SK-N-SH (cell line): ENCODE data around the gene TMCO4. TPM values are rescaled to one million over a fixed set of nuclear protein-coding genes. Genes with fewer than 3 reads are reported as not detected.

ENCODE experiments used
- CTCF ChIA-PET: fragments of 300-600, 350-600 bp; formaldehyde crosslinking; extraction: SDS; loops from one replicate; lab custom pipeline; 2021; lab: Yijun Ruan, JAX
- POLR2A ChIA-PET: fragments of 350-600 bp; sonication (Branson Sonifier 250); formaldehyde crosslinking; extraction: SDS; loops from one replicate; lab custom pipeline; 2020; ENCODE audit warnings: antibody characterized with exemption, inconsistent platforms; lab: Yijun Ruan, JAX
- DNase-seq: peaks from one replicate; pipeline ENCODE4 v3.0.0; 2012
- H2AFZ ChIP-seq: fragments of 200-600 bp; sonication (generic); 2 replicates; pipeline ENCODE4 v1.8.1; 2016; ENCODE audit warnings: antibody characterized with exemption, mild to moderate bottlenecking, low read depth
- H3F3A ChIP-seq: fragments of 200-600 bp; sonication (generic); replicated peaks from 2 replicates; pipeline ENCODE3; 2016; ENCODE audit warnings: antibody characterized with exemption, mild to moderate bottlenecking; ENCODE audit not compliant: insufficient read depth
- H3K27ac ChIP-seq, 2 experiments: fragments of 200-500 bp in 1 of 2; fragments of 200-600 bp in 1 of 2; sonication (Bioruptor generic) in 1 of 2; sonication (generic), shearing (Covaris generic) in 1 of 2; 2 replicates each; pipeline versions ENCODE4 v1.5.1 to v1.6.1; 2014 to 2016; ENCODE audit warnings: low read depth in 2 of 2, inconsistent platforms in 1 of 2, low read length in 1 of 2, mild to moderate bottlenecking in 1 of 2, mixed read lengths in 1 of 2
- H3K27me3 ChIP-seq: fragments of 200-600 bp; sonication (generic), shearing (Covaris generic); 2 replicates; pipeline ENCODE4 v1.6.1; 2016; ENCODE audit warnings: mixed run types; ENCODE audit not compliant: insufficient read depth
- H3K36me3 ChIP-seq, 2 experiments: fragments of 200-500 bp in 1 of 2; fragments of 200-600 bp in 1 of 2; sonication (Bioruptor generic) in 1 of 2; sonication (generic) in 1 of 2; replicated peaks in 1 of 2; 2 replicates each; pipeline versions ENCODE3 to v1.5.1; 2014 to 2016; ENCODE audit warnings: low read length in 1 of 2, mild to moderate bottlenecking in 1 of 2; ENCODE audit not compliant: insufficient read depth in 2 of 2, control insufficient read depth in 1 of 2
- H3K4me1 ChIP-seq, 2 experiments: fragments of 200-500 bp in 1 of 2; fragments of 200-600 bp in 1 of 2; sonication (Bioruptor generic) in 1 of 2; sonication (generic), shearing (Covaris generic) in 1 of 2; 2 replicates each; pipeline versions ENCODE4 v1.5.1 to v1.6.1; 2014 to 2016; ENCODE audit warnings: low read depth in 1 of 2, low read length in 1 of 2, mixed run types in 1 of 2; ENCODE audit not compliant: insufficient read depth in 2 of 2, control insufficient read depth in 1 of 2
- H3K4me2 ChIP-seq: fragments of 200-600 bp; sonication (generic), shearing (Covaris generic); 2 replicates; pipeline ENCODE4 v1.6.1; 2017; ENCODE audit warnings: mixed run types
- H3K4me3 ChIP-seq, 2 experiments: fragments of 200-500 bp in 1 of 2; fragments of 200-600 bp in 1 of 2; sonication (Bioruptor generic) in 1 of 2; sonication (generic), shearing (Covaris generic) in 1 of 2; 2 replicates each; pipeline versions ENCODE4 v1.5.1 to v1.8.1; 2014 to 2016; ENCODE audit warnings: low read depth in 2 of 2, inconsistent platforms in 1 of 2, low read length in 1 of 2, mild to moderate bottlenecking in 1 of 2, mixed read lengths in 1 of 2, moderate library complexity in 1 of 2
- H3K79me2 ChIP-seq: fragments of 200-600 bp; sonication (generic); 2 replicates; pipeline ENCODE4 v1.8.1; 2017; ENCODE audit warnings: mild to moderate bottlenecking; ENCODE audit not compliant: insufficient read depth
- H3K9ac ChIP-seq: fragments of 200-600 bp; sonication (generic); 2 replicates; pipeline ENCODE4 v1.6.1; 2017; ENCODE audit warnings: mixed run types
- H3K9me2 ChIP-seq: fragments of 200-600 bp; sonication (generic); 2 replicates; pipeline ENCODE4 v1.6.1; 2017; ENCODE audit warnings: mixed run types
- H3K9me3 ChIP-seq: fragments of 200-600 bp; sonication (generic); 2 replicates; pipeline ENCODE4 v1.6.1; 2017; ENCODE audit warnings: mixed run types, mild to moderate bottlenecking, moderate library complexity
- H4K20me1 ChIP-seq: fragments of 200-600 bp; sonication (generic); 2 replicates; pipeline ENCODE4 v1.6.1; 2017; ENCODE audit warnings: mild to moderate bottlenecking, mixed run types; ENCODE audit not compliant: insufficient read depth
- CHD2 ChIP-seq: fragments of 150-350 bp; IDR thresholded peaks from 2 replicates; pipeline ENCODE4 v1.6.1; 2018; ENCODE audit warnings: low read length; ENCODE audit not compliant: partially characterized antibody
- FOXM1 ChIP-seq: IDR thresholded peaks from 2 replicates; pipeline ENCODE4 v1.4.0; 2012; ENCODE audit warnings: low read depth, mild to moderate bottlenecking
- GABPA ChIP-seq: IDR thresholded peaks from 2 replicates; pipeline ENCODE4 v1.4.0; 2012; ENCODE audit warnings: low read depth, mild to moderate bottlenecking
- MXI1 ChIP-seq: IDR thresholded peaks from 2 replicates; pipeline ENCODE4 v1.6.1; 2012; ENCODE audit warnings: mild to moderate bottlenecking, low read depth, low read length, improper control_type of control experiment
- NFIC ChIP-seq: IDR thresholded peaks from 2 replicates; pipeline ENCODE4 v1.4.0; 2012; ENCODE audit warnings: borderline replicate concordance
- RAD21 ChIP-seq: IDR thresholded peaks from 2 replicates; pipeline ENCODE4 v1.6.1; 2012; ENCODE audit warnings: mild to moderate bottlenecking, low read length
- YY1 ChIP-seq: IDR thresholded peaks from 2 replicates; pipeline ENCODE4 v1.4.0; 2012; ENCODE audit warnings: low read depth, mild to moderate bottlenecking
- WGBS: methylation state at CpG from one replicate; pipeline ENCODE4 v1.1.6; 2017; ENCODE audit warnings: low lambda C conversion rate; 5-methylcytosine and 5-hydroxymethylcytosine counted together
- polyA plus RNA-seq, 3 experiments: library from polyadenylated mRNA; depleted of rRNA; stranded (reverse); fragments of >200 nt; gene quantifications; 2 replicates each; pipeline ENCODE4 v1.2.3, GENCODE V29; 2012
- TF ChIP-seq, protein P1 (sequence below): IDR thresholded peaks from 2 replicates; pipeline ENCODE4 v1.6.1; 2012; ENCODE audit warnings: mild to moderate bottlenecking, low read depth, low read length, moderate library complexity
- TF ChIP-seq, protein P2 (sequence below): IDR thresholded peaks from 2 replicates; pipeline ENCODE4 v1.4.0; 2012; ENCODE audit warnings: low read depth, borderline replicate concordance
- TF ChIP-seq, protein P3 (sequence below): IDR thresholded peaks from 2 replicates; pipeline ENCODE4 v1.4.0; 2012; ENCODE audit warnings: low read depth, borderline replicate concordance
- TF ChIP-seq, protein P4 (sequence below): fragments of 150-350 bp; IDR thresholded peaks from 2 replicates; pipeline ENCODE4 v1.6.1; 2016; ENCODE audit warnings: mild to moderate bottlenecking, low read depth, low read length

Gene TMCO4
- polyA plus RNA-seq, 1 of the 3 experiments (the other 2 are of a cell fraction), result 4.2 TPM

DNA sequence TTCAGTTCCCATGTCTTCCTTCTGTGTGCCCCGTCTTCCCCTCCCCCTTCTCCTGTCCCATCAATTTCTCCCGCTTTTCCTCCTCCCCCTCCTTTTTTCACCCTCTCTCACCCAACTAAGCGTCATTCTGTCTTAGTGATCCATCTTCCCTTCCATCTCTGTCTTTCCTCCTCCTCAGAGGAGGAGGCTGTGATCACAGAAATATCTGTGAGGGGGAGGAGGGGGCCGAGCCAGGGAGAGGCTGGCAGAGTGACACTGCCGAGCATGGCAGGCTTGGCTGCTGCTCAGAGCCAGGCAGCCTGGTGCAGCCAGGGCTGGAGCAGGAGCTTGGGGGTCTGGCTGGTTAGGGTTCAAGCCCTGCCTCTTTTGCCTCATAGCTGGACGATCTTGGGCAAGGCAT is 127.5 kb downstream of the TMCO4 start:
- Histone ChIP-seq H3F3A (no peaks in the 10 kb centered on the region), H3K4me1 (no peaks in the 10 kb centered on the region), H3K4me3 (no peak overlapping the region), H3K27ac (no peak overlapping the region), H3K9me3 (no peaks in the 10 kb centered on the region), H3K9me2 (no peaks in the 10 kb centered on the region), H3K9ac (no peak overlapping the region), H3K36me3 (no peaks in the 10 kb centered on the region), H4K20me1 (no peaks in the 10 kb centered on the region), H3K79me2 (no peaks in the 10 kb centered on the region), H2AFZ (no peak overlapping the region), H3K4me2 (no peak overlapping the region), H3K27me3 (no peaks in the 10 kb centered on the region)
- DNase-seq, result no peak
- CTCF ChIA-PET, result interaction anchor here (0.8 to 33.1 kb wide), 4 partner anchors 9 to 36 kb away, joined by 3 to 553 read pairs (median 13); no protein-coding TSS in a partner anchor
- 60% methylated on average over 5 of the region's 6 CpGs for WGBS
- POLR2A ChIA-PET, result no interaction called here
- TF ChIP-seq MXI1 (no peak), NFIC (no peak)
- TF ChIP-seq, protein P1, sequence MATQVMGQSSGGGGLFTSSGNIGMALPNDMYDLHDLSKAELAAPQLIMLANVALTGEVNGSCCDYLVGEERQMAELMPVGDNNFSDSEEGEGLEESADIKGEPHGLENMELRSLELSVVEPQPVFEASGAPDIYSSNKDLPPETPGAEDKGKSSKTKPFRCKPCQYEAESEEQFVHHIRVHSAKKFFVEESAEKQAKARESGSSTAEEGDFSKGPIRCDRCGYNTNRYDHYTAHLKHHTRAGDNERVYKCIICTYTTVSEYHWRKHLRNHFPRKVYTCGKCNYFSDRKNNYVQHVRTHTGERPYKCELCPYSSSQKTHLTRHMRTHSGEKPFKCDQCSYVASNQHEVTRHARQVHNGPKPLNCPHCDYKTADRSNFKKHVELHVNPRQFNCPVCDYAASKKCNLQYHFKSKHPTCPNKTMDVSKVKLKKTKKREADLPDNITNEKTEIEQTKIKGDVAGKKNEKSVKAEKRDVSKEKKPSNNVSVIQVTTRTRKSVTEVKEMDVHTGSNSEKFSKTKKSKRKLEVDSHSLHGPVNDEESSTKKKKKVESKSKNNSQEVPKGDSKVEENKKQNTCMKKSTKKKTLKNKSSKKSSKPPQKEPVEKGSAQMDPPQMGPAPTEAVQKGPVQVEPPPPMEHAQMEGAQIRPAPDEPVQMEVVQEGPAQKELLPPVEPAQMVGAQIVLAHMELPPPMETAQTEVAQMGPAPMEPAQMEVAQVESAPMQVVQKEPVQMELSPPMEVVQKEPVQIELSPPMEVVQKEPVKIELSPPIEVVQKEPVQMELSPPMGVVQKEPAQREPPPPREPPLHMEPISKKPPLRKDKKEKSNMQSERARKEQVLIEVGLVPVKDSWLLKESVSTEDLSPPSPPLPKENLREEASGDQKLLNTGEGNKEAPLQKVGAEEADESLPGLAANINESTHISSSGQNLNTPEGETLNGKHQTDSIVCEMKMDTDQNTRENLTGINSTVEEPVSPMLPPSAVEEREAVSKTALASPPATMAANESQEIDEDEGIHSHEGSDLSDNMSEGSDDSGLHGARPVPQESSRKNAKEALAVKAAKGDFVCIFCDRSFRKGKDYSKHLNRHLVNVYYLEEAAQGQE, result no peak

DNA sequence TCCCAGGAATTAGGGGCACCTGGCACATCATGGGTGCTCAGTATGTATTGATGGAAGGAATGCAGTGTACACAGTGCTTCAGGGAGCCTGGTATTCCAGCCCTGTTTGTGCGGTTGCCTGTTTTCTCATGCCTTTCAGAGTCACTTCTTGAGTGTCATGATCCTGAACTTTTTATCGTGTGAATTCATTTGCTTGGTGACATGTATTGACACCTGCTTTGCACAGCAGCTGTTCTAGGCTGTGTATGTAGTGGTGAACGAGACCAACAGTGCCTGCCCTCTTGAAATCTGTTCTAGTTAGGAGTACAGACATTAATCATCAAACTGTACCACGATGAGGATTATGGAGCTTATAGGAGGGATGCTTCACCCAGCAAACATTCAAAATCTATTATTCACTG is 128.9 kb downstream of the TMCO4 start:
- WGBS, result 60% methylated on average over 4 of the region's 4 CpGs

More for the DNA sequence above, 128.9 kb downstream of the TMCO4 start:
- H3K9me3 ChIP-seq, result no peaks in the 10 kb centered on the region
- CTCF ChIA-PET, result interaction anchor here (1.4 to 33.1 kb wide), 3 partner anchors 10 to 326 kb away, joined by 3 to 553 read pairs (median 23); no protein-coding TSS in a partner anchor
- DNase-seq, result no peak
- H2AFZ ChIP-seq, result no peak overlapping the region
- H3K79me2 ChIP-seq, result no peaks in the 10 kb centered on the region
- POLR2A ChIA-PET, result no interaction called here
- H4K20me1 ChIP-seq, result no peaks in the 10 kb centered on the region
- H3K4me2 ChIP-seq, result no peak overlapping the region
- no peak overlapping the region for H3K4me3 ChIP-seq
- H3K27me3 ChIP-seq, result no peaks in the 10 kb centered on the region
- H3K9me2 ChIP-seq, result no peaks in the 10 kb centered on the region
- TF ChIP-seq, protein P2, sequence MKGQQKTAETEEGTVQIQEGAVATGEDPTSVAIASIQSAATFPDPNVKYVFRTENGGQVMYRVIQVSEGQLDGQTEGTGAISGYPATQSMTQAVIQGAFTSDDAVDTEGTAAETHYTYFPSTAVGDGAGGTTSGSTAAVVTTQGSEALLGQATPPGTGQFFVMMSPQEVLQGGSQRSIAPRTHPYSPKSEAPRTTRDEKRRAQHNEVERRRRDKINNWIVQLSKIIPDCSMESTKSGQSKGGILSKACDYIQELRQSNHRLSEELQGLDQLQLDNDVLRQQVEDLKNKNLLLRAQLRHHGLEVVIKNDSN, result no peak
- TF ChIP-seq, protein P3, sequence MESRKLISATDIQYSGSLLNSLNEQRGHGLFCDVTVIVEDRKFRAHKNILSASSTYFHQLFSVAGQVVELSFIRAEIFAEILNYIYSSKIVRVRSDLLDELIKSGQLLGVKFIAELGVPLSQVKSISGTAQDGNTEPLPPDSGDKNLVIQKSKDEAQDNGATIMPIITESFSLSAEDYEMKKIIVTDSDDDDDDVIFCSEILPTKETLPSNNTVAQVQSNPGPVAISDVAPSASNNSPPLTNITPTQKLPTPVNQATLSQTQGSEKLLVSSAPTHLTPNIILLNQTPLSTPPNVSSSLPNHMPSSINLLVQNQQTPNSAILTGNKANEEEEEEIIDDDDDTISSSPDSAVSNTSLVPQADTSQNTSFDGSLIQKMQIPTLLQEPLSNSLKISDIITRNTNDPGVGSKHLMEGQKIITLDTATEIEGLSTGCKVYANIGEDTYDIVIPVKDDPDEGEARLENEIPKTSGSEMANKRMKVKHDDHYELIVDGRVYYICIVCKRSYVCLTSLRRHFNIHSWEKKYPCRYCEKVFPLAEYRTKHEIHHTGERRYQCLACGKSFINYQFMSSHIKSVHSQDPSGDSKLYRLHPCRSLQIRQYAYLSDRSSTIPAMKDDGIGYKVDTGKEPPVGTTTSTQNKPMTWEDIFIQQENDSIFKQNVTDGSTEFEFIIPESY, result no peak
- TF ChIP-seq FOXM1 (no peak), CHD2 (no peak), YY1 (no peak), MXI1 (no peak), GABPA (no peak), NFIC (no peak), RAD21 (no peak)
- TF ChIP-seq, protein P4, sequence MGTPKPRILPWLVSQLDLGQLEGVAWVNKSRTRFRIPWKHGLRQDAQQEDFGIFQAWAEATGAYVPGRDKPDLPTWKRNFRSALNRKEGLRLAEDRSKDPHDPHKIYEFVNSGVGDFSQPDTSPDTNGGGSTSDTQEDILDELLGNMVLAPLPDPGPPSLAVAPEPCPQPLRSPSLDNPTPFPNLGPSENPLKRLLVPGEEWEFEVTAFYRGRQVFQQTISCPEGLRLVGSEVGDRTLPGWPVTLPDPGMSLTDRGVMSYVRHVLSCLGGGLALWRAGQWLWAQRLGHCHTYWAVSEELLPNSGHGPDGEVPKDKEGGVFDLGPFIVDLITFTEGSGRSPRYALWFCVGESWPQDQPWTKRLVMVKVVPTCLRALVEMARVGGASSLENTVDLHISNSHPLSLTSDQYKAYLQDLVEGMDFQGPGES, result no peak
- no peaks in the 10 kb centered on the region for H3F3A ChIP-seq
- H3K4me1 ChIP-seq, result no peaks in the 10 kb centered on the region; a peak in 1 of 4 replicates
- no peaks in the 10 kb centered on the region for H3K36me3 ChIP-seq
- H3K27ac ChIP-seq, result no peak overlapping the region
- H3K9ac ChIP-seq, result no peak overlapping the region
